Measurements from ENCODE around the gene EPO.

Gene EPO

DNA sequence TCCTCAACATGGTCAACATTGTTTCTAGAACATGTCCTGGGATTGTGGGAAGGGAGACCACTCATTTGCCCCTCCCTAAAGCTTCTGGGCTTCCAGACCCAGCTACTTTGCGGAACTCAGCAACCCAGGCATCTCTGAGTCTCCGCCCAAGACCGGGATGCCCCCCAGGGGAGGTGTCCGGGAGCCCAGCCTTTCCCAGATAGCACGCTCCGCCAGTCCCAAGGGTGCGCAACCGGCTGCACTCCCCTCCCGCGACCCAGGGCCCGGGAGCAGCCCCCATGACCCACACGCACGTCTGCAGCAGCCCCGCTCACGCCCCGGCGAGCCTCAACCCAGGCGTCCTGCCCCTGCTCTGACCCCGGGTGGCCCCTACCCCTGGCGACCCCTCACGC is at the start of gene EPO:
EPO (plus strand) TSS at position 190 of the 392 bp plus-strand sequence. CDS start 513 bp downstream, outside the sequence.
- no peak for DNase-seq

DNA sequence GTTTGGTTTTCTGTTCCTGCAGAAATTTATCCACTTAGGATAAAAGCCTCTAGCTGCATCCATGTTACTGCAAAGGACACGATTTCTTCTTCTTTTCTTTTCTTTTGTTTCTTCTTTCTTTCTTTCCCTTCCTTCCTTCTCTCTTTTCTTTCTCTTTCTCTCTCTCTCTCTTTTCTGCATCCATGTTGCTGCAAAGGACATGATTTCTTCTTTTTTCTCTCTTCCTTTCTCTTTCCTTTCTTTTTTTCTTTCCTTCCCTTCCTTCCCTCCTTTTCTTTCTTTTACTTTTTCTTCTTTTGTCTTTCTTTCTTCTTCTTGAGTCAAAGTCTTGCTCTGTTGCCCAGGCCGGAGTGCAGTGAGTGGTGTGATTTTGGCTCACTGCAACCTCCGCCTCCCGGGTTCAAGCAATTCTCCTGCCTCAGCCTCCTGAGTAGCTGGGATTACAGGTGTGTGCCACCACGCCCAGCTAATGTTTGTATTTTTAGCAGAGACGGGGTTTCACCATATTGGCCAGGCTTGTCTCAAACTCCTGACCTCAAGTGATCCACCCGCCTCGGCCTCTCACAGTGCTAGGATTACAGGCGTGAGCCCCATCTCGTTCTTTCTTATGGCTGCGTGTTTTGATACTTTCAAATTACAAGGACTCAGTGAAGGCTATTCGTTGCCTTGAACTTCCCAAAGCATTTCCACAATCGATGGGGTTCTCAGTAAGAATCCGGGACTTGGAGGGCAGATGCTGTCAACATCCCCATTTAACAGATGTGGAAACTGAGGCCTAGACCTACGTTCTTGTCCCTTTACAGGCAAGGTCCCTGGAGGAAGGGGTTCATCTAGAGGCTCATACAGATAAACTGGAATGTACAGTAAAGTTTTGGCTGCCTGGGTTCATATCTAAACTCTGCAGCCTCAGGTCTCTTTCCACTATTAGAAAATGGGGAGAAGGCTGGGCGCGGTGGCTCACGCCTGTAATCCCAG is 48.6 kb upstream of the EPO start:
- DNase-seq = no peak

DNA sequence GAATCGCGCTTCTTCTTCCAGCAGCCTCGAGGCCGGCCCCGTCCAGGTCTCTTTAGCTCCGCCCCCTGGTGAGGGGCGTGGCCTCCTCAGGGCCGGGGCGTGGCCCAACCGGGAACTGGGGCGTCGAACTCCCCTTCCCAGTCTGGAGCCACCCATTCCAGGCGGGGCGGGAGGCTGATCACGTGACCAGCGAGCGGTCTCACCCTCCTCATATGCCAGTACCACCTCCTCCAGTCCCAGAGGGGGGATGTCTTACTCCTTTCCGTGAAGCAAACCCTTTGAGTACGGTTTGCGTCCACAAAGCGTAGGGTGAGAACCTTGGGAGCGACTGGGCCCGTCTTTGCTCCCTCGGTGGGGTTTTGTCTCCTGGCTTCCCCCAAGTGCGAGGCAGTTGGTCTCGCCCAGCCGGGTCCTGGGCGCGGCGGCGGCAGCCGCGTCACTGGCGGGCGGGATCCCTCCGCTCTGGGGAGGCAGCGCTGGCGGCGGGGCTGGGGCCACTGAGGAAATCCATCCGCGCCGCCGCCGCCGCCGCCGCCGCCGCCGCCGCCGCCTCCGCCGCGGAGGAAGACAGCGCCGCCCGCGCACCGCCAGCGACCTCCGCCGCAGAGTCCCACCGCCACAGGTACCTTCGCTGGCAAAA is 46.8 kb upstream of the EPO start, which contains the start of gene GNB2:
GNB2 (plus strand) TSS at position 439 of the 640 bp plus-strand sequence. CDS start 2,526 bp downstream, outside the sequence.
- peak; percentile 98 for DNase-seq

DNA sequence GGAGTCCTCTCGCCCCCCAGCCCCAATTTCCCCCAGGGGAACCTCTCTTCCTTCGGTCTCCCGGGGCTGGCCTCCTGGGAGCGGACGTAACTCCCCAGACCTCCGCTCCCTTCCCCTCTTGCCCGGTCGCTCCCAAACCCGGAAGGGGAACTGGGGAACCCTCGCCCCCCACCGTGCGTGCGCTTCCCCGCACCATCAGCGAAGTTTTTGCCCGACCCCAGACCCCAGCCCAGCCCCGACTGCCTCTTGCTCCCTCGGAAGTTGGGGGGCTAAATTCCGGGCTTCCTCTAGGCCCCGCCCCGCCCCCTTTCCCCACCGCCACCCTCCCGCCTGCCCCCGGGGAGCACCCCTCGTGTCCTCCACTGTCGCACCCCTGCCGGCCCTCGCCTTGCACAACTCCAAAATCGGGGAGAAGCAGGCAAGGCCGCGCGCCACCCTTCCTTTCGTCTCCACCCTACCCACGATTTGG is 46.3 kb upstream of the EPO start:
- no peak for DNase-seq

DNA sequence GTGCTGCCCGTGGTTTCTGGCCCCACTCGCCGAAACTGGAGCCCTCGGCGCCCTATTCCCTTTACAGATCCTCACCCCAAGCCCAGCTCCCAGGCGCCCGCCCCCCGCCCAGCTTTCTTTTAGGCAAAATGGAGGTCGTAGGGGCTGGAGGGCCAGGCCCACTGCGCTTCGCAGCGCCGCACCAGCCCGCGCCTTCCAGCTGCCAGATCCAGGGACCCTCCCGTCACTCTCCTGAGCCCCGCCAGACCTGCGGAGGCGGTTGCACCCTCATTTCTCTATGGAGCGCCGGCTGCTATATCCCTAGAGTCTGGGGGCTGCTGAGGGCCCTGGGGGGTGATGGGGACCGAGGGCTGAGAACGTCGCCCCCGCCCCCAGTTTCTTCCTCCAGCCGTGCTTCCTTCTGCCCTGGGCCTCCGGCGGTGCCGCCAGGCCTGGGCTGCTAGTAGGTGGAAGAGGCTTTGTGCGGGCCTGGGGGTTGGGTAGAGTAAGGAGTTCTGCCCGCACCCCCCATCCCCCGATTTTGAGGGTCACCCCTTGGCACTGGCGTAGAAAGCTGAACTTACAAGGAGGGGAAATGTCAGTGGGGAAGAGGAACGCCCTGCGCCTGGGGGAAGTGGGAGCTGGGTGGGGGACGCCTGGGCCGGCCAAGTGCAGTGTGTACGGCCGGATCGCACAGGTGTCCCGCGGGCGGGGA is 45.7 kb upstream of the EPO start:
- DNase-seq = peak; percentile 59

DNA sequence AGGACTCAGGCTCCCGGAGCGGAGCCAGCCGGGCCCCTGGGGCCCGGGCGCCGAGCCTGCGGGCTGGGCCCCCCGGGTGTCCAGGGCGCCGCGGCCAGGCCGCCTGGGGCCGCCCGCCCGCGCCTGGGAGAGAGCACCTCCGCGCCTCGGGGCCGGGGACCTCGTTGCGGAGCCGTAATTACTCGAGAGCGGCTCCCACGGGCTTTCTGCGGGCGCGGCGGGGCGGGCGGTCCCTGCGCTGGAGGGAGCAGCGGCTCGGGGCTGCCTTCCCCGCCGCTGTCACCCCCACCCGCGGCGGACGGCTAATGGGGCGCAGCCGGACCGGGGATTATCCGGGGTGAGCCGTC is 45.2 kb upstream of the EPO start:
- no peak for DNase-seq

DNA sequence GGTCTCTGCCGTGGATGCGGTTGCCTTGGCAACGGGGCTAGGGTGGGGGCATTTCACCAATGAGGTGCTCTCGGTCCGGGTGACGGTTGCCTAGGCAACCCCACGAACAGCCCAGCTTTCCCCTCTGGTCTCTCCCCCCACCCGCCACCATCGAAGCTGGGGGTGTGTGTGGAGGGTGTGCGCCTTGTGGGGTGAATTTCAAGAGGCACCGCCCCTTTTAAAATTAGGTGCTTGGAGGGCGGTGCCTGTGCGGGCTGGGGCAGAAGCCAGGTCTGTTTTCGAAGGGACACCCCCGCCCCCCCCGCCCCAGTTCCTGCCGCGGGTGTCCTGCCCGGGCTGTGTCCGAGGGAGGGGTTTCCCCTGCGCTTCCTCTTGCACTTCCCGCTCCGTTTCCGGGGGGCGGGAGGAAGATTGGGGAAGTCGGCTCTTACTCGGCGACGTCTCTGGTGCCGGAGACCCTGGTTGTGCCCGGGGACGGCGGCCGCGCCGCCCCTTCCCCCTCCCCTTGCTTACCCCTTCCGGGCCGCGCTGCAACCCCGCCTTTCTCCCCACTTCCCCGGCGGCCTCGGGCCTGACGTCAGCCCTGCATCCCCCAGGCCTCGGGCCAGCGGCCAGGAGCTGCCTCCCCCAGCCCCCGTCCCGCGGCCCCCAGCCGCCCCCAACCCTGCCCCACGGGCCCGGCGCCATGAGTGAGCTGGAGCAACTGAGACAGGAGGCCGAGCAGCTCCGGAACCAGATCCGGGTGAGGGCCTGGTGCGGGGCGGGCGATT is 44.5 kb upstream of the EPO start:
- peak; percentile 87 for DNase-seq

DNA sequence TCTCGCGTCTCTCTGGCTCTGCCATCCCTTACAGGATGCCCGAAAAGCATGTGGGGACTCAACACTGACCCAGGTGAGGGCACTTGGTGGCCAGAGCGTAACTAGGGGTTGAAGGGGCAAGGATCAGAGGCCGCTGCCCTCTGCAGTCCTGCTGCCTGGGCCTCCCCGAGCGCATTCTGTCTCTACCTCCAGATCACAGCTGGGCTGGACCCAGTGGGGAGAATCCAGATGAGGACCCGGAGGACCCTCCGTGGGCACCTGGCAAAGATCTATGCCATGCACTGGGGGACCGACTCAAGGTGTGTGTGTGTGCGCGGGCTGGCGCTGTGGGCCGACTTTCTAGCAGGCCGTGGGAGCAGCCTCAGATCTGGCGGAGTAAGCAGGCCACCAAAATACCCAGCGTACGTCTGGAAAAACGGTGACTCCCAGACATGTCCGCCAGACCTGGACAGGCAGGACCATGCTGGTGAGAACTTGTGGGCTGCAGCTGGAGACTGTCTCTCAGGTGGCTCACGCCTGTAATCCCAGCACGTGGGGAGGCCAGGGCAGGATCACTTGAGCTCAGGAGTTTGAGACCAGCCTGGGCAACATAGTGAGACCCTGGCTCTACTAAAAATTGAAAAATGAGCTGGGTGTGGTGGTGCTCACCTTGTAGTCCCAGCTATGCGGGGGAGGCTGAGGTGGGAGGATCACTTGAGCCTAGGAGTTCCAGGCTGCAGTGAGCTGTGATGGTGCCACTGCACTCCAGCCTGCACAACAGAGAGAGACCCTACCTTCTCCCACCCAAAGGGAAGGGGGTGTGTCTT is 43.6 kb upstream of the EPO start:
- DNase-seq = no peak

DNA sequence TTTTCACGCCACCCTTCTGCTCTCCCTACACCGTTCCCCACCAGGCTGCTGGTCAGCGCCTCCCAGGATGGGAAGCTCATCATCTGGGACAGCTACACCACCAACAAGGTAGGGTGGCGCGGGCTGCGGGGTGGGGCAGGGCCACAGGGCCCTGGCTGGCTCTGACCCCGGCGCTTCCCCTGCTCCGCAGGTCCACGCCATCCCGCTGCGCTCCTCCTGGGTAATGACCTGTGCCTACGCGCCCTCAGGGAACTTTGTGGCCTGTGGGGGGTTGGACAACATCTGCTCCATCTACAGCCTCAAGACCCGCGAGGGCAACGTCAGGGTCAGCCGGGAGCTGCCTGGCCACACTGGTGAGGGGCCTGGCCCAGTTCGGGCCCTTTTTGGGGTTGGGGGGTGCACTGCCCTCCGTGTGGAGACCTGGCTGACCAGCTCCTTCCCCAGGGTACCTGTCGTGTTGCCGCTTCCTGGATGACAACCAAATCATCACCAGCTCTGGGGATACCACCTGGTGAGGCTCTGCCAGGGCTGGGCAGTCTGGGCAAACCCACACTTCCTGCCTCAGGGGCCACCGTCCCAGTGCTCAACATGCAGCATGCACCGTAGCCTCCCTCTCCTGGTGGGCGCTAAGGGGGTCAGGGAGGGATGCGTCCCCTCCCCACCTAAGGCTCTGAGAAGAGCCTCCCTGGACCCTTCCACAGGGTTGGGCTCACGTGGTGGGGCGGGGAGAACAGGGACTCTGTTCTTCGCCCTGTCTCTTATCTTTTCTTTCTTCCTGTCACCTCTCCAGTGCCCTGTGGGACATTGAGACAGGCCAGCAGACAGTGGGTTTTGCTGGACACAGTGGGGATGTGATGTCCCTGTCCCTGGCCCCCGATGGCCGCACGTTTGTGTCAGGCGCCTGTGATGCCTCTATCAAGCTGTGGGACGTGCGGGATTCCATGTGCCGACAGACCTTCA is 42.7 kb upstream of the EPO start:
- DNase-seq = no peak

DNA sequence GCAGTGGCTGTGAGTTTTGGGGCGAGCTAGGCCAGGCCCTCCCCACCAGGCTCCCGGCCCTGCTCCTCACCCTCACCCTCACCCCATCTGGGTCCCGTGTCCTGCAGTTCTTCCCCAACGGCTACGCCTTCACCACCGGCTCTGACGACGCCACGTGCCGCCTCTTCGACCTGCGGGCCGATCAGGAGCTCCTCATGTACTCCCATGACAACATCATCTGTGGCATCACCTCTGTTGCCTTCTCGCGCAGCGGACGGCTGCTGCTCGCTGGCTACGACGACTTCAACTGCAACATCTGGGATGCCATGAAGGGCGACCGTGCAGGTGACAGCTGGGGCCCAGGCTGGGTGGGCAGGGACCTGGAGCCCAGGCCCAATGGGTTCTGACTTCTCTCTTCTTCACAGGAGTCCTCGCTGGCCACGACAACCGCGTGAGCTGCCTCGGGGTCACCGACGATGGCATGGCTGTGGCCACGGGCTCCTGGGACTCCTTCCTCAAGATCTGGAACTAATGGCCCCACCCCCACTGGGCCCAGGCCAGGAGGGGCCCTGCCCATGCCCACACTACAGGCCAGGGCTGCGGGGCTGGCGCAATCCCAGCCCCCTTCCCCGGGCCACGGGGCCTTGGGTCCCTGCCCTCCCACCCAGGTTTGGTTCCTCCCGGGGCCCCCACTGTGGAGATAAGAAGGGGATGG is 41.8 kb upstream of the EPO start:
- no peak for DNase-seq

DNA sequence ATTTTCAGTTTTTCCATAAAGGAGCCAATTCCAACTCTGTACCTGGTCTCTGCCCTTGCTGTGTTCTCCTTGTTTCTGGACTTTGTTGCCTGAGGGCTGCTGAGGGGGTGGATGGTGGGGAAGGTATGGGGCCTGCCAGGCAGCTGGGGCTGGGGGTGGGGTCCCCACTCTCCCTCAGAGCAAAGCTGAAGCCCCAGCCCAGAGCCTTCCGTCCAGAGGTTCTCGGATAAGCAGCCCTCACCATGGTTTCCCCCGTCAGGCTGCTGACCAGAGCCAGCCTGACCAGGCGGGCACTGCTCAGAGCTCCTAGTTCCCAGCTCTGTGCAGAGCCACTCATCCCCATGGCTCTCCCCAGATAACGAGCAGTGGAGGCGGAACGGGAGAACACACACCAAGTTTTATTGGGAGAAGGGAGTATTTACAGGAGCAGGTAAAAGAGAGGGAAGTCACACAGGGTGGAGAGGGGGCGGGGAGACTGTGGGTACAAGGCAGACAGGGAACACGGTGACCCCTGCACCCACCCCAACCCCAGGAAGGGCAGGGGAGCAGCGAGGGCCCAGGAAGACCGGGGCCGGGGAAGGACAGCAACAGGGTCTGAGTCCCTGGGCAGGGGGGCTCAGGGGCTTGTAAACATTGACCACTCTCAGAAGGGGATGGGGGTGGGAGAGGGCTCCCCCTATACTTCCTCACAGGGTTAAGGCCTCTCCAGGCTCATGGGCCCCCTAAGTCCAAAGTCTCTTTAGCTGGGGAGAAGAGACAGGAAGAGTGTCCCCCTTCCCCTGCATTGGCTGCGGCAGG is 40.9 kb upstream of the EPO start:
- DNase-seq = no peak

DNA sequence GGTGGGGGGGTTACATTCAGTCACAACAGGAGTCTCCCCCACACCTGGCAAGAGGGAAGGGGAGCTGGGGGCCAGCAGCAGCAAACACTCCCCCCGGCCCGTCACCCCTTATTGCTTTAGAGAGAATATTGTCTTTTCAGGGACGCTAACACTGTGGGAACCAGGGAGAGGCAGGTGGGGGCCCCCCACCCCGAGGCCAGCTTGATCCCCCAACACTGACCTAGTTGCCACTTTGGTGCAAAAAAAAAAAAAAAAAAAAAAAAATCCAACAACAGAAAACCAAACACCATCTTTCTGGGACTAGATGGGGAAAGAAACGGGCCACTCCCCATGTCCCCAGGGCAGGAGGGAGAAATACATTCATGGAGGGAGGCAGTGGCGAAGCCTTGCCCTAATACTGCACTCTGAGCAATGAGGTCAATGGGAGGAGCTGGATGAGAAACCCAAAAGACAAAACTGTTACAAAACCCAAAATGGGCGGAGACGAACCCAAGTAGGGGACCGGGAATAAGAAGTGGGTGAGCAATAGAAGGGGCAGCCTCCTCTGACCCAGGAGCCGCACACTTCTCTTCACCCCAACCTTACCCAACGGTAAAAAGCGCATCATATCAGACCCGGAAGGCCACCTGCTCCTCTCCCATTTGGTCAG is 40.2 kb upstream of the EPO start:
- DNase-seq = no peak

DNA sequence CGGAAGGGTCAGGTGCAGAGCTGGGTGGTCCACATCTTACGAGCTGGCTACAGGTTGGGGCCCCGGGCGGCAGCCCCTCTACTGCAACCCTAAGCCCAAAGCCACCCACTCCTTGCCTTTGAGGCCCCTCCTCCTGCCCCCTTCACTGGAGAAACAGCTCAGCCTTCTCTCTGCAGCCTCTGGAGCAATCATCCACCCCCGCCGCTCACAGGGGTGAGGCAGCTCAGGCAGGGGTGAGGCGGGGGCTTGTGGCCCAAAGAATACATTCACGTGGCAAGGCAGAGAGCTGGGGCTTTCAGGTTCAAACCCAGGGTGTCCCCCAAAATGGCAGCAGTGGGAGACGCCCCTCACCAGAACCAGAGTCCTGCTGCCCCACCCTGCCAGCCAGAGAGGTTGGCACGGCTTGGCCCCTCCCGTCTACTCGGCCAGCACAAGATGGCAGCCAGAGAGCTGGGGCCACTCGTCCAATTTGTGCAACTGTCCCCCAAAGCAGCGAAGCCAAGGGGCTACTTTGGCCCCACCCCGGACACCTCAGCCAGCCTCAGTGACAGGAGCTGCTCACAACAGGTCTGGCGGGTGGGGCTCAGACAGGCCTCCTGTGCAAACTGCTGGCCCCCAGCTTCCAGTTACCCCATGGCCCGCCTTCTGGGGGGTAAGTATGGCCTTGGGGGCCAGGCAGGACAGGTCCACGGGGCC is 39.5 kb upstream of the EPO start:
- no peak for DNase-seq

DNA sequence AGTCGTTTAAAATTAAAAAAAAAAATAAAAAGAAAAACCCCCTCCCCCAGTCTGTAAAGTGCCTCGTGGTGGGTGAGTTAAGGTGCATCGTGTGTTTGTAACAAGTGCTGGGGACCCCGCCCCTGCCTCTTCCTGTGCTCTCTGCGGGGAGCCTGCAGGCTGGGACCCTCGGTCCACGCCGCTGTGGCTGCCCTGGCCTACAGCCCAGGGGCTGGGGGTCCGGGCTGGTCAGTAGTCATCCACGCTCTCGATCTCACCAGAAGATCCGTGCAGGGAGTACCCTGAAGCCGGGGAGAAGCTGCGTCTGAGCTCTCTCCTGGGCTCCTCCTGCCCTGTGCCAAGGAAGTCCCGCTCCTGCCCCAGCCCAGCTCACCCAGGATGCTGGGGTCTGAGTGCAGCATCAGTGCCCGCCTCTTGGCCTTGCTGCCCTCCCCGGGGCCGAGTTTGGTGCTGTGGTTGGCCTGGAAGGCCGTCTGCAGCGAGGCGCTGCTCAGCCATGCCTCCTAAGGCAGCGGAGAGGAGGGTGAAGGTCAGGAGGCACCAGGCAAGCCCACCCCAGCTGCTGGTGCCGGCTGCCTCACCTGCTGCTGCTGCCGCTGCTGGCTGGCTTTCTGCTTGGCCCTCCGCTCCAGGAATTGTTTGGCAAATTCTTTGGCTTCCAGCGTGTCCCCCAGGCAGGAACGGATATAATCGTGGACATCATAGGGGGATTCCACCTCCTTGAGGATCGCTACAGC is 38.6 kb upstream of the EPO start:
- no peak for DNase-seq

DNA sequence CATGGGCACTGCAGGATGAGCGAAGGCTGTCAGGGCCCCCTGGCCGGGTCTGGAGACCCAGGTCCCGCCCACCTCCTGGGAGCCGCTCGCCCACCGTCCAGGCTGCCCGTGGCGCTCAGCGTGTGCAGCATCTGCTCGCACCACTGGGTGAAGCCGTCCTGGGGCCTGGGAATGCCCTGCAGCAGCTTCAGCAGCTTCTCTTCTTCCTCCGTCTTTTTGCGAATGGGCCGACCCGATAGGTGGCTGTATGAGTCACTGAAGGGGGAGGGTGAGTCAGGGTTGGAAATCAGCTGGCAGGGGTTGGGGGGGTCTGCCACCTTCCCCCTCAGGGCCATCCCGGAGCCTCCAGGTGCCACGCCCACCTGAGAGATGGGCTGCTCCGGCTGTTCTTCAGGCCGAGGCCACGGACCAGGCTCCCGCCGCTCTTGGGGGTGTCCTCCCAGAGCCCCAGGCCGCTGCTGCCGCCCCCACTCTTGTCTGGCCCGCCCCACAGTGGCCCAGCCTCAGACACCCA is 38.0 kb upstream of the EPO start:
- DNase-seq = no peak

DNA sequence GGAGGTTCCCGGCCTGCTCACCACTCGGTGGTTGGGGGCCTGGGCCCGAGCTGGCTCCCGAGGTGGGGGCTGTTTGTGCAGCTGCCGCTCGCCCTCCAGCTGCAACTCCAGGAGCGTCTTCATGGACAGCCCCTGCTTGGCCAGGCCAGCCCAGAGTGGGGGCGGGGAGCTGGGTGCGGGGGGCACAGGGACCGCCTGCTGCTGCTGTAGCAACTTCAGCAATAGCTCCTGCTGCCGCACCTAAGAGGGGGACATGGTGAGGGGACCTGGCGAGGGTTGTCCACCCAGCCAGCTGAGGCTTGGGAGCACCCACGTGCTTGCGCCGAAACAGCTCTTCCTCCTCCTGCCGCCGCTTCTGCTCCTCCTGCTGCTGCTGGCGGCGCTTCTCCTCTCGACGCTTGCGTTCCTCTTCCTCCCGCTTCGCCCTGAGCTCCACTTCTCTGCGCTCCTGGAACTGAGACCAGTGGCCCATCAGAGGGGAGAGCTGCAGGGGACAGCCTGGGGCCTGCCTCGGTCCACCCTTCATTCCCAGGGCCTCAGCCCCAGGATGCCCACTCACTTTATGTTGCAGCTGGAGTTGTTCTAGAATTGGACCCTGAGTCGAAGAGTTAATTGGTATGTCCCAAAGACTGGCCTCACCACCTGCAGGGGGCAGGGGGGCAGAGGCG is 37.1 kb upstream of the EPO start:
- DNase-seq = no peak
